HG02973 (cell line): ENCODE data around the gene PIP5K1C.

Source experiments
- ATAC-seq: cut with Tn5 transposase; IDR thresholded peaks from one replicate; pipeline ENCODE4 v1.9.1; 2021; ENCODE audit warnings: moderate library complexity; ENCODE audit not compliant: unreplicated experiment

Gene PIP5K1C

GRCh38 chr19:3664879-3665642 lies 35.2 kb downstream of the PIP5K1C start:
- no peak for ATAC-seq

- ATAC-seq = no peak
Measured at GRCh38 chr19:3663838-3664237, 36.4 kb downstream of the PIP5K1C start.

- no peak for ATAC-seq
Measured at GRCh38 chr19:3661284-3662238, 38.7 kb downstream of the PIP5K1C start.

- ATAC-seq = no peak
Measured at GRCh38 chr19:3660493-3661219, 39.6 kb downstream of the PIP5K1C start.

DNA sequence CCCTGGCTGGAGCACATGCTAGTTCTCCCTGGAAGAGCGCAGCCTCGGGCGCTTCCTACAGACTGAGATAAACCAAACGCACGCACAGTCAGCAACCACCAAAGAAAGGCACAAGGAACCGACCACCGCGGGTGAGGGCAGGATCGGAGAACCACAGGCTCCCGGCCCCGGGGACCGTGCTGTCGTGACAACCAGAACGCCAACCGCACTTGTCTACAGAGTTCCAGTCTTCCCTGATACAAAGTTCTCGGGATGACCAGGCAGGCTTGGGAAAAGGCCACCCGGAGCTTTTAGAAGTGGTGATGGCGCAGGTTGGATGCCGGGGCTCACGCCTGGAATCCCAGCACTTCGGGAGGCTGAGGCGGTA lies 40.5 kb downstream of the PIP5K1C start:
- no peak for ATAC-seq

GRCh38 chr19:3658870-3659745 lies 41.2 kb downstream of the PIP5K1C start:
- no peak for ATAC-seq

DNA sequence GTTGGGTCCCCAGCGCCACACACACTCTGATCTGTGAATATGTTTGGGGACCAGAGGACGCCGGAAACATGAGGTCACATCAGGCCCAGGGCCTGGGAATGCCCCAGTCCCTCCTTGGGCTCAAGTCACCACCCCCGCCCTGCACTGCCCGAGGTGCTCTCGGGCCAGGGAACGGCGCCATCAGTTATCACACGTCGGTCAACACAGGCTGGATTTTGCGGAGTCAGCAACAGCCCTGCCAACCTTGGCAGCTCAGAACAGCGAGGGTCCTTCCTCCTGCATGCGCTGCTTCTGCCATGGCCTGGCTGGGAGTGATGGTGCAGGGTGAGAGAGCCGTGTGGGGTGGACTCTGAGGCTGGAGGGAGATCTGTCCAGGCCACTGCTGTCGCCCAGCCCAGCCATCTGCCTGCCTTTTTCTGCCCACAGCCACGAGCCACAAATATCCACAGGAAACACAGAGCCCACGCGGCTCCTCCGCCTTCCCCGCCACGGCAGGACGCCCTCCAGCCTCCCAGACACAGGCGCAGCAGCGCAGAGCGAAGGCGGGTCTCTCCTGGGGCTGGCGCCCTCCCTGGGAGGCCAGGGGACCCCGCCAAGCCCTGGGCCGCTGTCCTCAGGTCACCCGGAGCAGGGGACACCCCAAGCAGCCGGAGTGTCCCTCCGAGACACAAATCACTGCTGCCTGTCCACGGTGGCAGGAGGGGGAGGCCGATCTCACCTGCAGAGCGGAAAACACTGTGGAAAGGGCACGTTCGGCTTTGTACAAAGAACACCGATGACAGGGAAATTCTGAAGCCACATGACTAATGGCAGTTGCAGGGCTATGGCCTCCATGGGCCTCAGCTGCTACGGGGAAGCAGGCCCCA lies 42.0 kb downstream of the PIP5K1C start:
- ATAC-seq = no peak

DNA sequence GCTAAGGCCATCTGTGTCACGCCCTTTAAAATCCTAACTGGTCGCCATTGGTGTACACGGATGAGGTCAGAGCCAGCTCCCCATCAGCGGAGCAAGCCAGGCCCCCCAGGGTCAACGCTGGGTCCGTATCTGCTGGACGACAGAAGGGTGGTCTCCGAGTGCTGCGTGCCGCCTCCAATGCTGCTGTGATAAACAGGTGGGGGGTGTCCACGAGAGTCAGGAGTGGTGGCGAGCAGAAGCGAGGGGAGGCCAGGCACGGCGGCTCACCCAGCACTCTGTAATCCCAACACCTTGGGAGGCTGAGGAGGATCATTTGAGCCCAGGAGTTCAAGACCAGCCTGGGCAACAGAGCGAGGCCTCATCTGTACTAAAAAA lies 42.9 kb downstream of the PIP5K1C start:
- no peak for ATAC-seq

DNA sequence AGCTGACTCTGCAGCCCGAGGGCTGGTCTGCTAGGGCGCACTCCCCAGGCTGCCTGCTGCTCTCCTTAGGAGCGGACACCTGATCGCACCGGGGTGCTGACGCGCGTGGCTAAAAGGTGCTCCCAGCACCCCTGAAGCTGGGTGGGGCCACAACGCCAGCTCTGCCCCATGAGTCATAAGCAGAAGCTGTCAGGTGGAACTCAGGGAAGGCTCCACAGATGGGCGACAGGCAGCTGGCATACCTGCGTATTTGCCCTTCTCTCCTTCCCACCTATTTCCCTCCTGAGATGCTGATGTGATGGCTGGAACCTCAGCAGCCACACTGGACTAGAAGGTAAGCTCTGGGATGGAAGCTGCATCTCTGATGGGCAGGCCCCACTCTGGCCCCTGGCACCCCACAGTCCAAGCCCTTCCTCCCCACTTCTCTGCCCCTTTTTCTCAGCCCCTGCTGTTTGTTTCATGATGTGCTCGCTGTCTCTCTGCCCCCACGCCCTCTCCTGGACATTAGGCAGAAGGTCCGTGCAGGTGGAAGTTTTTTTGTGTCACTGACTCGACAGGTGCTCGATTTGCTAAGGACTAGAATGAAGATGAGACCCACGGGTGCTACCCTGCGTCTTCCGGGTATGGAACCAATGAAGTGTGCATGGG lies 43.4 kb downstream of the PIP5K1C start:
- no peak for ATAC-seq

DNA sequence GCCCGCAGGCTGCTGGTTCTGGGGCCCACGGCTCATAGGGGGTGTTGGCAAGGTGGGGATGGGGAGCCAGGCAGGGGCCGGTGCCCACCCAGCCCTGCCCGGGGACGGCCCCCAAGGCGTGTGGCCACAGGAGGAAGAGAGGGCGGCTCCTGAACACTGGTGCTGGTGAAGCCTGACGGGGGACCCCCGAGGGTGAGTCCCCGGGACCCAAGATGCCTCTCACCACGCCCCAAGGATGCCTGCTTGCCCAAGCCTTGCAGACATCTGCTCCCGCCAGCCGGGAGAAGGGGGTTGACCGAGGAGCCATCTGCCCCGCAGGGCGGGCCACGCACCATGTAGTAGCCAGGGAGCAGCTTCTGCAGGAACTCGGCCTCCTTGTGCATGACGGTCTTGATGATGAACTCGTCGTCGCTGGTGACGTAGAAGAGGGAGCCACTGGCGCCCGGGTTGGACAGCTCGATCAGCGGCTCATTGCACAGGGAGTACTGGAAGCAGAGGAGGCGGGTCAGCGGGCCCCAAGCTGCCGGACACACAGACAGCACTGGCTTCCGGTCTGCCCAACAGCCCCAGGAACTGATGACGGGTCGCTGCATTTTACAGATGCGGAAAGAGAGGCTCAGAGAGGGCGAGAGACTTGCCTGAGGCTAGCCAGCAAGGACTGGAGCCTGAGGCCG lies 44.1 kb downstream of the PIP5K1C start:
- no peak for ATAC-seq

DNA sequence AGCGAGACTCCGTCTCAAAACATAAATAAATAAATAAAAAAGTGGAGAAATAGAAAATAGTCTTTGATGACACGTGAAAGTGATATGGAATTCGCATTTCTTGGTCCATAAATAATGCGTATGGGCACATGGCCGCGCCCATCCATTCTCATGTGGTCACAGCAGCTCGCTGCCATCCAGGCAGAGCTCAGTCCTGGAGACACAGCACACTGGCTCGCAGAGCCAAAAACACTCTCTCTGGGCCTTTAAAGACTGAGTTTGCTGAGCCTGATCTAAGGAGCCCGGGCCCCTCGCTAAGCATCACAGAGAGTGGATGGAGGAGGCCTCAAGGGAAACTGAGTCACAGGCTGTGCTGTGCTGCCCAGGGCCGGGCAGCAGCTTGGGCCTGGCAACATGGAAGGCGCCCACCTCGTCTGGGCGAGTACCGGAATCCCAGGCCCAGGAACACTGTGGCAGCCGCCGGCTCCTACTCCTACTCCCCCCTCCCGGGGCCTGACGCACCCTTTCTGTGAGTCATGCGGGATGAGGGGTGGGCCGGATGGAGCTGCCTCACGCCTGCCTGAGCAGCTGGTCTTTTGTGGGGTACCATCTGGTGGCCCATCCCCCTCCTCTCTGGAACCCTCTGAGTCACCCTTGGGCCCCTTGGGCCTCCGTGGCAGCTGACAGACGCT lies 44.7 kb downstream of the PIP5K1C start:
- no peak for ATAC-seq

DNA sequence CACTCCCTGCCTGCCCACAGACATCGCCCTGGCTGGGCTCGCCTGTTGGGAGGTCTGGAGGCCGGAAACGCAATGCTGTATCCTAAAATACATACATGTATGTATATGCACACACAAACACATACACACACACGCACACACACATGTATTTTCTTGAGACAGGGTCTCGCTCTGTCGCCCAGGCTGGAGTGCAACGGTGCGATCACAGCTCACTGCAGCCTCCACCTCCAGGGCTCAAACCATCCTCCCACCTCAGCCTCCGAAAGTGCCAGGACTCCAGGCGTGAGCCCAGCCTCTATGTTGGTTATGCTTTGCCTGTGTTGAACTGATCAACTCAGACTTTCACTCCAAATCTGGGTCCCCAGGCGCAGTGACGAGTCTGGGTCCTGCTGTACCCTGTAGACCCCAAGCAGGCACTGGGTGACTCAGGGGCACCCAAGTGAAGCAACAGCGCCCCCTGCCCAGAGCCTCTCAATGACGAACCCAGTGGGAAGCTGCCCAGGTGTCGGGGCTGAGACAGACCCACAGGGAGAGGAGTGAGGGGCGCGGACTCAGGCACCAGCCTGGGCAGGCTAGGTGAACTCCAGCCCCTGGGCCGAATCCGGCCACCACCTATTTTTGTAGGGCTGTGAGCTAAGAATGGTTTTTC lies 46.3 kb downstream of the PIP5K1C start:
- no peak for ATAC-seq

GRCh38 chr19:3653081-3653795 lies 47.0 kb downstream of the PIP5K1C start:
- no peak for ATAC-seq

GRCh38 chr19:3652422-3652821 lies 47.8 kb downstream of the PIP5K1C start:
- no peak for ATAC-seq

DNA sequence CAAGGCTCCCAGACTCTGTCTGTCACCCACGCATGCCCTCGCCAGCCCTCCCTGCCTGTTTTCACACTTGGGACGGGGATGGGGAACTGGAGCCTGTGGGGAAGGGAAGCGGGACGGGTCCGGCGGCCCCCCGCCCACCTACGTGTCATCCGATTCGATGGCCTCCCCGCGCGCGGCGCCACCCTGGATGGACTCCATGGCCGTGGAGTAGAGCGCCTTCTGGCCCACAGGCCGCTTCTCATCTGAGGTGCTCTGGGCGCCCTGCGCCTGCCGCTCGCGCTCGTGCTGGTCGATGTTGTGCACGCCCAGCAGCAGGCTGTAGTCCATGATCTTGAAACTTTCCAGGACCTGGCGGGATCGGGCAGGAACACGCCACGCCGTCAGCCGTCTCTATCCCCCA lies 48.6 kb downstream of the PIP5K1C start:
- no peak for ATAC-seq

GRCh38 chr19:3649888-3650287 lies 50.4 kb downstream of the PIP5K1C start:
- no peak for ATAC-seq
